GM12878 (cell line): ENCODE data around the gene ZNF618. TPM values are rescaled to one million over a fixed set of nuclear protein-coding genes. Genes with fewer than 3 reads are reported as not detected.

Source experiments
- CUX1 ChIP-seq: IDR thresholded peaks from 2 replicates; pipeline ENCODE4 v1.6.1; 2012; ENCODE audit warnings: improper control_type of control experiment, low read depth, low read length; ENCODE audit not compliant: insufficient replicate concordance
- EZH2 ChIP-seq: IDR thresholded peaks from 2 replicates; pipeline ENCODE4 v1.6.1; 2012; ENCODE audit warnings: low read depth, mild to moderate bottlenecking, control low read depth, inconsistent platforms, low read length, borderline replicate concordance; ENCODE audit not compliant: control insufficient read depth
- WRNIP1 ChIP-seq: IDR thresholded peaks from 2 replicates; pipeline ENCODE4 v1.6.1; 2011; ENCODE audit warnings: low read depth, low read length, improper control_type of control experiment, borderline replicate concordance
- polyA plus RNA-seq, 11 experiments: library from polyadenylated mRNA; depleted of rRNA in 4 of 11; unstranded in 6 of 11; stranded (reverse) in 5 of 11; fragments of >200 nt; fragmentation: Nextera tagmentation in 4 of 11; fragmentation: Illumina TruSeq in 1 of 11; extraction: Ambion mirVana in 4 of 11; extraction: Trizol in 1 of 11; gene quantifications; 1 replicate in 1 of 11; 2 replicates in 10 of 11; pipeline versions ENCODE4 v1.2.1 to v1.2.3, GENCODE V29; 2011 to 2016; ENCODE audit warnings: inconsistent platforms in 2 of 11, missing spikeins in 2 of 11, low read depth in 1 of 11
- total RNA-seq, 4 experiments: library from RNA; depleted of rRNA in 3 of 4; stranded (reverse); fragments of >200 nt in 3 of 4; fragmentation: Illumina TruSeq in 1 of 4; extraction: Trizol in 1 of 4; gene quantifications; 2 replicates each; pipeline versions ENCODE4 v1.2.1 to v1.2.3, GENCODE V29; 2013 to 2021
- TF ChIP-seq, protein P1 (sequence below): fragments of 450-650 bp; IDR thresholded peaks from 2 replicates; pipeline ENCODE4 v1.6.1; 2018; ENCODE audit warnings: mild to moderate bottlenecking, low read depth, moderate library complexity; ENCODE audit not compliant: partially characterized antibody

The ZNF618 gene
- total and polyA plus RNA-seq, 10 of the 15 experiments (the other 5 are each of a cell fraction or from before 2014, with no cell fraction given): 0.01 to 0.24 (median 0.06) TPM; not detected in 2

DNA sequence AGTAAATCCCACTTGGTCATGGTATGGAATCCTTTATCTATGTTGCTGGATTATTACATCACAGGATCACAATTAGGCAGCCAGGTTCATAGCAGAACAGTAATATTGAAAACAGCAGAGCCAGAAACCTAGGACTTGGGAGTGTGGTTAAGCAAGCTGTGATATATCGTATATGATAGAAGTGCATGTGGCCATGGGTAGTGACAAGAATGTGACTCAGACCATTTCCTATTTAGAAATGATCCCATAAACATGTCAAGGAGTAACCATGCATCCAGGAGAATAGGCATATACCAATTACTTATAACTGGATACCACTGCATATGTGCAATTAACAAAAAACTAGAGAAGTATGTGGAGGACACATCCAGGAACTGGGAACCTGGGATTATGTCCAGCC is 170.8 kb downstream of the ZNF618 start (continued):
- TF ChIP-seq CUX1 (no peak), EZH2 (no peak), WRNIP1 (no peak)
- TF ChIP-seq, protein P1, sequence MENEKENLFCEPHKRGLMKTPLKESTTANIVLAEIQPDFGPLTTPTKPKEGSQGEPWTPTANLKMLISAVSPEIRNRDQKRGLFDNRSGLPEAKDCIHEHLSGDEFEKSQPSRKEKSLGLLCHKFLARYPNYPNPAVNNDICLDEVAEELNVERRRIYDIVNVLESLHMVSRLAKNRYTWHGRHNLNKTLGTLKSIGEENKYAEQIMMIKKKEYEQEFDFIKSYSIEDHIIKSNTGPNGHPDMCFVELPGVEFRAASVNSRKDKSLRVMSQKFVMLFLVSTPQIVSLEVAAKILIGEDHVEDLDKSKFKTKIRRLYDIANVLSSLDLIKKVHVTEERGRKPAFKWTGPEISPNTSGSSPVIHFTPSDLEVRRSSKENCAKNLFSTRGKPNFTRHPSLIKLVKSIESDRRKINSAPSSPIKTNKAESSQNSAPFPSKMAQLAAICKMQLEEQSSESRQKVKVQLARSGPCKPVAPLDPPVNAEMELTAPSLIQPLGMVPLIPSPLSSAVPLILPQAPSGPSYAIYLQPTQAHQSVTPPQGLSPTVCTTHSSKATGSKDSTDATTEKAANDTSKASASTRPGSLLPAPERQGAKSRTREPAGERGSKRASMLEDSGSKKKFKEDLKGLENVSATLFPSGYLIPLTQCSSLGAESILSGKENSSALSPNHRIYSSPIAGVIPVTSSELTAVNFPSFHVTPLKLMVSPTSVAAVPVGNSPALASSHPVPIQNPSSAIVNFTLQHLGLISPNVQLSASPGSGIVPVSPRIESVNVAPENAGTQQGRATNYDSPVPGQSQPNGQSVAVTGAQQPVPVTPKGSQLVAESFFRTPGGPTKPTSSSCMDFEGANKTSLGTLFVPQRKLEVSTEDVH: no peak
